Suppressor macrophage treated with lipopolysaccharide for 4 hours (primary cell): ENCODE results near the gene LRRC66.

ENCODE experiments used
- DNase-seq: peaks from one replicate; pipeline ENCODE4 v3.0.0-alpha.2; 2020

The LRRC66 gene, protein sequence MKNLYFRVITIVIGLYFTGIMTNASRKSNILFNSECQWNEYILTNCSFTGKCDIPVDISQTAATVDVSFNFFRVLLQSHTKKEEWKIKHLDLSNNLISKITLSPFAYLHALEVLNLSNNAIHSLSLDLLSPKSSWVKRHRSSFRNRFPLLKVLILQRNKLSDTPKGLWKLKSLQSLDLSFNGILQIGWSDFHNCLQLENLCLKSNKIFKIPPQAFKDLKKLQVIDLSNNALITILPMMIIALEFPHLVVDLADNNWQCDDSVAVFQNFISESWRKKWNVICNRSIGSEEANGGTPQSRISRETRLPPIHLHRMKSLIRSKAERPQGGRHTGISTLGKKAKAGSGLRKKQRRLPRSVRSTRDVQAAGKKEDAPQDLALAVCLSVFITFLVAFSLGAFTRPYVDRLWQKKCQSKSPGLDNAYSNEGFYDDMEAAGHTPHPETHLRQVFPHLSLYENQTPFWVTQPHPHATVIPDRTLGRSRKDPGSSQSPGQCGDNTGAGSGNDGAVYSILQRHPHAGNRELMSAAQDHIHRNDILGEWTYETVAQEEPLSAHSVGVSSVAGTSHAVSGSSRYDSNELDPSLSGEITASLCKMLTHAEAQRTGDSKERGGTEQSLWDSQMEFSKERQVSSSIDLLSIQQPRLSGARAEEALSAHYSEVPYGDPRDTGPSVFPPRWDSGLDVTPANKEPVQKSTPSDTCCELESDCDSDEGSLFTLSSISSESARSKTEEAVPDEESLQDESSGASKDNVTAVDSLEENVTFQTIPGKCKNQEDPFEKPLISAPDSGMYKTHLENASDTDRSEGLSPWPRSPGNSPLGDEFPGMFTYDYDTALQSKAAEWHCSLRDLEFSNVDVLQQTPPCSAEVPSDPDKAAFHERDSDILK

DNA sequence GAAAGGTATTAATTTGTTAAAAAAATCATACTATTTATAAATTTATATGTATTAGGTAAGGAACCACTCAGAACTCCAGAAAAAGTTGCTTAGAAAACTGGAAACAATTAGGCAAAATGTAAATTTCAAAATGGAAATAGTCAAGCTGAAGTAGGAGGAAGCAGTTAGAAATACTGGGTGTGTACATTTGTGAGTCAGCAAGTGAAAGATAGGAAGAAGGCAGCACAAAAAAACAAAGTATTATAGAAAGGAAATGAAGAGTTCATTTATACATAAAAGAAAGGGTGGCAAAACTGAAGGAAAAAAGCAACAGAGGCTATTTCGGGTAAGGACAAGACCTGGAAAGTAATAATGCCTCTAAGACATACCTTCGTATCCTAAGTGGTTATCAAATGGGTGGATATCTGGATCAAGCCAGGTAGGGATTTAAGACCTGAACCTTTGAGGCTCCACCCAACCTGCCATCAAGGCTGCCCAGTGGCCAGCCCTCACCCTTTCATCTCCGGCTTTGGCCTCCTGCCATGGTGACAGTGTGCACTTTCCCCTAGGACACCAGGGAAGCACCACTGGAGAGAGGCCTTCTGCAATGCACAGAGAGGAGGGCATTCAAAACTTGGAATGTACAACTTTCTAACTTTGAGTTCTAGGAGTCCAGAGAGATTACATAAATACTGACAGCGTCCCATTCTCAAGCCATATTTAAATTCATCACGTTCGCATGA lies at the start of gene LRRC66:
LRRC66 (minus strand) TSS at position 428 of the 722 bp plus-strand sequence. CDS start 2,750 bp downstream, outside the sequence.
- peak; percentile 12 for DNase-seq

DNA sequence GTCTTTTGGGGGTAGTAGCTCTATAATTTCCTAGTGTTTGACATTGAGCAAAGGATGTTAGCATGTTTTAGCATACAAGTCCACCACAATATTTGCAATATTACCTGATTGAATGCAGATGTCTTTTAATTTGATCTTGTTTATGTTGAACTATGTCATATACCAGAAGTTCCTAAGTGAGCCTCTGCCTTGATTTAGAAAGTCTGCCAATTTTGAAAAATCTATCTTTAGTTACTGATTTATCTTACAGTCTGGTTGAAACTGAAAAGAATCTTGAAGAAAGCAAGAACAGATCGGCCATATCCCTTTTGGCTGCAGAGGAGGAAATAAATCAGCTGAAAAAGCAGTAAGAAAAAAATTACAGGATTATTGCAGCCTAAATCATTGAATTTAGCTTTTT lies 49.4 kb upstream of the LRRC66 start:
- DNase-seq: no peak

DNA sequence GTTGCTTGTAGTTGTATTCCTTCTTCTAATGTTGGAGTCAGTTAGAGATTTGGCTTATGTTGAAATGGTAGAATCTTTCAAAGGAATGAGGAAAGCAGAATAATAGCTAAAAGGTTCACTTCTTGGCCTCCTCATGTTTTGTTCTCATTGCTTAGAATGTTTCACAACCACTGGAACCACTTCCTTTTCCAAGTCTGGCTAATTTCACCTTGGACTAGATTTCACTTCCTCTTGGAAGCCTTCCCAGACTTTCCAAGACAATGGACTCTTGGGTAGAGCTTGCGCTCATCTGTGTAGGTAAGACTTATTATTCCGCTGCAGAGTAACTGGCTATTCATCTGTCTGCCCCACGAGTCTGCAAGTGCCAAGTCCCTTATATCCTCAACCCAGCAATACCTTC lies 39.2 kb upstream of the LRRC66 start:
- DNase-seq: peak; percentile 63

GRCh38 chr4:52058275-52058674 lies 38.1 kb upstream of the LRRC66 start:
- no peak for DNase-seq

GRCh38 chr4:52057196-52057595 lies 37.0 kb upstream of the LRRC66 start:
- peak; percentile 48 for DNase-seq

DNA sequence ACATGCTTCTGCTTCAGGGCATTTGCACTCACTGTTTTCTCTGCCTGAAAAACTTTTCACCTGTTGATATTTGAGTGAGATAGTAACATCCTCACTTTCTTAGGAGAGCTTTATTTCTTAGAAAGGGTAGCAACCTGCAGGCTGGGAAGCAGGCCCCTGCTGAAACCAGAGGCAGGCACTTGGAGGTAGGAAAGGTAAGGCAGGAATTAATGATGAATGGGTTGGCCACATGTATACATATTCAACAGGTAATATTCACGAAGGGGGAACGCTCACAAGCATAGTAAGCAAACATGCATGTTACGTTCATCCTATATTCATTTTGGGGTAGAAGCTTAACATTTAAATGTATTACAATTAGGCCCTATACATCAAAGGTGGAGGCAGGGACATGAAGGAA lies 34.1 kb upstream of the LRRC66 start:
- no peak for DNase-seq

DNA sequence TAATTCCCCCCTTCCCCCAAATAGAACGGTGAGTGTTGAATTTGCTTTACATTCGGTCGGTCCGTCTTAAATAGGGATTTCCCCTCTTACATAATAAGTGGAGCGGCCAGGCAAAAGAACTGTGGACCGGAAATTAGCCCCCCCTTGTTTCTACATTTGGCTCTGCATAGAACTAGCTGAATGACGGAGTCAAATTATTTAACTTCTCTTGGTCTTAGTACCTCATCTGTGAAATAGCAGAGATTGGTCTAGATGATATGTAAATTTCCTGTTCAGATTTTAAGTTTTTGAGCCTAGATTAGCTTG lies 32.3 kb upstream of the LRRC66 start:
- peak; percentile 54 for DNase-seq

GRCh38 chr4:52051615-52052474 lies 31.7 kb upstream of the LRRC66 start:
- DNase-seq: peak; percentile 55

DNA sequence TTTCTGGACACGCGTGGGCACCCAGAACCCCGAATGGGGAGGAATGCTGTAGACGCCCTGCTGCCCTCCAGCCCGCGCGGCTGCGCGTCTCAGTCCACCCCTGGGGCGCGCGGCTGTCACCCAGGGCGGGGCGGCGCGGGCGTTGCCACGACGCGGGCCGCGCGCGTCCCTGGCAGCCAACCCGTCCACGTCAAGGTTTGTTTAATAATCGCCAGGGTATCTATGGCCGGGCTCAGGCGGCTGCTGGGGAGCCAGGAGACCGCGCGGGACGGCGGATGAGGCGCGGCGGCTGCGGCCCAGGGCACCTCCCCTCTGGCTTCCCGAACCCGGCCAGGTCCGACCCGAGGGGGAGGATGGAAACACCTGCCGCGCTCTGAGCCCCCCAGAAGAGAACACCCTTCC lies 31.1 kb upstream of the LRRC66 start, which contains the start of gene SPATA18:
SPATA18 (plus strand) TSS at position 92 of the 402 bp plus-strand sequence. CDS start 401 bp downstream, outside the sequence.
- no peak for DNase-seq

- no peak for DNase-seq
Observed at GRCh38 chr4:52049266-52049665, 29.1 kb upstream of the LRRC66 start.

- DNase-seq: no peak
Observed at GRCh38 chr4:52045028-52045427, 24.9 kb upstream of the LRRC66 start.

- DNase-seq: peak; percentile 39
Observed at GRCh38 chr4:52038103-52038912, 18.1 kb upstream of the LRRC66 start, which contains the start of gene SGCB. Gene SGCB (minus strand): TSS chr4:52038299. CDS start chr4:52038259, 40 bp downstream.

DNA sequence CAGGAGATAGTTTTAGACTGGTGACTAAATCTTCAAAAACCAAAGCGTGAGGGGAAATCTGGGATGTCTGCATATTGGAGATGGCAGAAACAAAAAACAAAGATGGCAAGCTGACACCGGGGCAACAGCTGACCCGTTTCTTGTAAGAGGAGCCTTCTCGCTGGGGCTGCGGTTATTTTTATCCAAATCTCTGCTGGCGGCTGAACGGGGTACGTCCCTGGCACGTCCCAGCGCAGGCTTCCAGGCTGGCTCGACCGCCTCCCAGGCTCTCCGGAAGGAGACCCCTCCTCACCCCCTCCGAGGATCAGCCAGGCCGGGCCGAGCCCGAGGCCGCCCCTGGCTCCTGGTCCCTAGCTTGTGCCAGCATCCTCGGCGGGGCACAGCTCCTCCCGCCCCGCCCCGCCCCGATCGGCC lies 17.5 kb upstream of the LRRC66 start:
- DNase-seq: no peak

DNA sequence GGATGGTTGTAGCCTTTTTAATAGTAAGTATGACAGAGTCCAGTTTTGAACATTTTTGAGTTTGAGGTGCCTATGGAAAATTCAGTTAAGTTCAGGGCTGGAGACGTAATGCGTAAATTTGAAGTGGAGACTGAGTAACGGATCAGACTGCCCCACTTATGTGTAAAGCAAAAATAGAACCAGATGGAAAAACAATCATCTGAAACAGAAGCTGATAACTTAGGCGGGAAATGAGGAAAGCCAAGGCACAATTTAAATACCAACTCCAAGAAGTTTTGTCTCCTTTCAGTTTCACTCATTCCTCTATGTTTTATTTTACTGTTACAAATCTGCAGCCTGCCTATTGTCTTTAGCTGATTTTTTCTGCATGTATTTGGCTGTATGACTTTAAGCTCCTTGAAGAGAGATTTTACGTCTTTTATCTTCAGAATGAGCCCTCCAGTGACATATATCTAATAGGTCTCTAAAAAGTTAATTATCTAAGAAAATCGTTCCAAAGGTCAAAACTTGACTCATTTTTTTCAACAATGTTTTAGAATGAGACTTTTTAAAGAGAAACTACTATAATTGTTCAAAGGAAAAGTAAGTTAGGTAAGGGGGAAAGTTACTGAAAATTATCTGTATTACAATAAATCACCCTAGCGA lies 16.8 kb upstream of the LRRC66 start:
- no peak for DNase-seq

- DNase-seq: no peak
Observed at GRCh38 chr4:52035190-52035589, 15.0 kb upstream of the LRRC66 start.

DNA sequence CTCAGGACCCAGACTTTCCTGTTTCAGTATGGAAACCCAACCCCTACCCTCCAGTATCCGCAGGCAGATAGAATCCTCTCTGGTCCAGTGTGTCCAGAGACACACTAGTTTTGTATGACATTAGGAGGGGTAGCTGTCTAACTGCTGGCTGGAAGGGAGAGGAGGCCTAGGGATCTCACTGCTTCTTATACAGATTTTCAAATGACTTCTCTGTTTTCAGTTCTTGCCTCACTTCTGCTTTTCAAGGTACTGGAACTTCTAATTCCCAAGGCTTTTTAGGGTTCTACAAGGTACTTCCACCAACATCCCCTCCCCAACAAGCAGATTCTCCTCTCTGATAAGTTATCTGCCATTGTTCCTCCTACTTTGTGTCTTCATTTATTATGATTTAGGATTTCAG lies 11.8 kb upstream of the LRRC66 start:
- DNase-seq: peak; percentile 3

DNA sequence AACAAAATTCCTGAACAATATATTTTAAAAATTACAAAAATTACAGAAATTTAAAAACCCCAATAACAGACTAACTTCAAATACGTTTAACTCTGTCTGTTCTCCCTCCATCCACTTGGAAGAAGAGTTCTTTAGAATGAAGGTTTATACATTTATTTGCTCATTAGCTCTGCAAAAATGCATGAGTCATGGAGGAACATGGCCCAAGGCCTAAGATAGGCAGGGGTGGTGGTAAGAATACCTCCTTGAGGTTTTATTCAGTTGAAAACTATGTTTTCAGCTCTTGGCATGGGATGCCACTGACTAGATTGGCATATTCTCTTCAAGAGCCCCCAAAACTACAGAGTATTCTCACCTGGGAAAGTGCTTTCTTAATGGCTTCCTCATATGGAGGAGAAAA lies 8.8 kb upstream of the LRRC66 start:
- no peak for DNase-seq

DNA sequence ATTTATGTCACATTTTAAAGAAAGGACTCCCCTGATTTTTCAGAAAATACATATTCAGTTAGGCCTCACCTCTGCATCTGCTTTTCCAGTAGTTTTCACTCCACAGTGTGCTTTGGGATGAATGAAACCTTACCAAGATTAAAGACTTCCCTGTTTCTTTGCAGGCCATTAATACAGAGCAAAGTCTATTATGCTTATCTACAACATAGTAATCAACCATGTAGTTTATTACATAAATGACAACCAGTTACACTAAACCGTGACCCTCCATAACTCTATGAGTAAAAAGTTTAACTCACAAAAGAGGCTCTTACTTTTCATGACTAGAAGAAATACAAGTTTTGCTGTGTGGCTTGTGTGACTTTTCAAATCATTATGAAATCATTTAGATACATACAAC lies 2.3 kb downstream of the LRRC66 start:
- no peak for DNase-seq

DNA sequence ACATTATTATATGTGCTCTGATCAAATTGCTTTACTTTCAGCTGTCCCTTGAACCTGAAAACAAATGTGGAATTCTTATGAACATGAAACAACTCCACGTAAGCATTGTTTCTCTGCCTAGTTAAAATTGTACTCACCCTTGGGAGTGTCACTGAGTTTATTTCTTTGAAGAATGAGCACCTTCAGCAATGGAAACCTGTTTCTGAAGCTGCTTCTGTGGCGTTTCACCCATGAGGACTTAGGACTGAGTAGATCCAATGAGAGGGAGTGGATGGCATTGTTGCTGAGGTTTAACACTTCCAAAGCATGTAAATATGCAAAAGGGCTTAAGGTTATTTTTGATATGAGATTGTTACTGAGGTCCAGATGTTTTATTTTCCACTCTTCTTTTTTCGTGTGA lies 3.2 kb downstream of the LRRC66 start:
- DNase-seq: no peak

DNA sequence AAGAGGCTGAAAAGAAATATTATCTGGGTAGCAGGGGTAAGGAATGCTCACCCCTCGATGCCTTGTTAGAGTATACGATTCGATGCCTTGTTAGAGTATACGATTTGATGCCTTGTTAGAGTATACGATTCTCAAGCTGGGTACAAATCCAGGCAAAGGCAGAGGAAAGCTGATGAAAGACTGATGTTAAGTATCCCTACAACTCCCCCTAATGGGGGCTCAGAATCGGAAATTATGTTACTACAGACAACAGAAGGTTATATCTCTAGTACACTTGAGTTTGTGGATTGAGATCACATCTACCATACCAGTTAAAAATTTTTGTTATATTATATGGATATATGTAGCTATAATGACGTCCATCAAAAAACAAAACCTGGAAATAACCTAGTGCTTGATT lies 4.8 kb downstream of the LRRC66 start:
- no peak for DNase-seq

GRCh38 chr4:52014903-52015302 lies 5.3 kb downstream of the LRRC66 start:
- peak; percentile 43 for DNase-seq
